Activated naive CD4-positive, alpha-beta T cell treated with anti-CD3 and anti-CD28 coated beads, Interleukin-2, amount 50 U/mL, for 72 hours (primary cell): ENCODE data around the gene HNF1A. TPM values are rescaled to one million over a fixed set of nuclear protein-coding genes. Genes with fewer than 3 reads are reported as not detected.
"Not testable (repeated sequence)": the region's sequence is repeated elsewhere in the genome, so short reads cannot be mapped to it uniquely, and the experiment has no call there.

Experiments
- ATAC-seq, 2 donors: fragments of 150-1000 bp; cut with Tn5 transposase; 2 replicates each; pipeline ENCODE4 v1.10.0; 2021; ENCODE audit warnings: mild to moderate bottlenecking in 2 of 2, moderate library complexity in 2 of 2
- DNase-seq, 2 donors: peaks; one replicate each; pipeline ENCODE4 v3.0.0; 2021 to 2022; ENCODE audit warnings: low spot score in 2 of 2
- H3K27ac Mint-ChIP-seq, 2 donors: one replicate each; pipeline ENCODE4 v1.8.0; 2022; ENCODE audit warnings: mild to moderate bottlenecking in 2 of 2, mixed read lengths in 2 of 2
- H3K36me3 Mint-ChIP-seq, 2 donors: one replicate each; pipeline ENCODE4 v1.8.0; 2022; ENCODE audit warnings: mixed read lengths in 2 of 2
- H3K9me3 Mint-ChIP-seq, 2 donors: one replicate each; pipeline ENCODE4 v1.8.0; 2022; ENCODE audit warnings: mixed read lengths in 2 of 2
- total RNA-seq, 2 donors: library from RNA; stranded (reverse); gene quantifications; one replicate each; pipeline ENCODE4 v1.2.3, GENCODE V29; 2022

HNF1A gene, protein sequence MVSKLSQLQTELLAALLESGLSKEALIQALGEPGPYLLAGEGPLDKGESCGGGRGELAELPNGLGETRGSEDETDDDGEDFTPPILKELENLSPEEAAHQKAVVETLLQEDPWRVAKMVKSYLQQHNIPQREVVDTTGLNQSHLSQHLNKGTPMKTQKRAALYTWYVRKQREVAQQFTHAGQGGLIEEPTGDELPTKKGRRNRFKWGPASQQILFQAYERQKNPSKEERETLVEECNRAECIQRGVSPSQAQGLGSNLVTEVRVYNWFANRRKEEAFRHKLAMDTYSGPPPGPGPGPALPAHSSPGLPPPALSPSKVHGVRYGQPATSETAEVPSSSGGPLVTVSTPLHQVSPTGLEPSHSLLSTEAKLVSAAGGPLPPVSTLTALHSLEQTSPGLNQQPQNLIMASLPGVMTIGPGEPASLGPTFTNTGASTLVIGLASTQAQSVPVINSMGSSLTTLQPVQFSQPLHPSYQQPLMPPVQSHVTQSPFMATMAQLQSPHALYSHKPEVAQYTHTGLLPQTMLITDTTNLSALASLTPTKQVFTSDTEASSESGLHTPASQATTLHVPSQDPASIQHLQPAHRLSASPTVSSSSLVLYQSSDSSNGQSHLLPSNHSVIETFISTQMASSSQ
- not detected for total RNA-seq

DNA sequence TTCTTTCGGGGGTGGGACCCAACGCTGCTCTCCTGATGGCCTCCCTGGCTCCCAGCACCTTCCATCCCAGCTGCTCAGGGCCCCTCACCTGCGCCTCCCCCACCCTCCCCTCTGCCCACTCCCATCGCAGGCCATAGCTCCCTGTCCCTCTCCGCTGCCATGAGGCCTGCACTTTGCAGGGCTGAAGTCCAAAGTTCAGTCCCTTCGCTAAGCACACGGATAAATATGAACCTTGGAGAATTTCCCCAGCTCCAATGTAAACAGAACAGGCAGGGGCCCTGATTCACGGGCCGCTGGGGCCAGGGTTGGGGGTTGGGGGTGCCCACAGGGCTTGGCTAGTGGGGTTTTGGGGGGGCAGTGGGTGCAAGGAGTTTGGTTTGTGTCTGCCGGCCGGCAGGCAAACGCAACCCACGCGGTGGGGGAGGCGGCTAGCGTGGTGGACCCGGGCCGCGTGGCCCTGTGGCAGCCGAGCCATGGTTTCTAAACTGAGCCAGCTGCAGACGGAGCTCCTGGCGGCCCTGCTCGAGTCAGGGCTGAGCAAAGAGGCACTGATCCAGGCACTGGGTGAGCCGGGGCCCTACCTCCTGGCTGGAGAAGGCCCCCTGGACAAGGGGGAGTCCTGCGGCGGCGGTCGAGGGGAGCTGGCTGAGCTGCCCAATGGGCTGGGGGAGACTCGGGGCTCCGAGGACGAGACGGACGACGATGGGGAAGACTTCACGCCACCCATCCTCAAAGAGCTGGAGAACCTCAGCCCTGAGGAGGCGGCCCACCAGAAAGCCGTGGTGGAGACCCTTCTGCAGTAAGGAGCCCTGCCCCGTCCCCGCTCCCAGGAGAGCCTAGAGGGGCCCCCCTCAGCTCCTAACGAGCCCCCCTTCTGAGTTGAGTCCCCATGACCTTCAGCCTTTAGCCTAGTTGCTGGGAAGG lies at the start of gene HNF1A:
HNF1A (plus strand) TSS at position 248 of the 924 bp plus-strand sequence; CDS start at position 474, 226 bp downstream.
- no peak for DNase-seq
- ATAC-seq, result no peak
- H3K36me3 Mint-ChIP-seq, result no peaks in the 10 kb centered on the region
- no peaks in the 10 kb centered on the region for H3K9me3 Mint-ChIP-seq
- H3K27ac Mint-ChIP-seq, result peak within 1 kb of the TSS in 1 of 2 donors; percentile 36

DNA sequence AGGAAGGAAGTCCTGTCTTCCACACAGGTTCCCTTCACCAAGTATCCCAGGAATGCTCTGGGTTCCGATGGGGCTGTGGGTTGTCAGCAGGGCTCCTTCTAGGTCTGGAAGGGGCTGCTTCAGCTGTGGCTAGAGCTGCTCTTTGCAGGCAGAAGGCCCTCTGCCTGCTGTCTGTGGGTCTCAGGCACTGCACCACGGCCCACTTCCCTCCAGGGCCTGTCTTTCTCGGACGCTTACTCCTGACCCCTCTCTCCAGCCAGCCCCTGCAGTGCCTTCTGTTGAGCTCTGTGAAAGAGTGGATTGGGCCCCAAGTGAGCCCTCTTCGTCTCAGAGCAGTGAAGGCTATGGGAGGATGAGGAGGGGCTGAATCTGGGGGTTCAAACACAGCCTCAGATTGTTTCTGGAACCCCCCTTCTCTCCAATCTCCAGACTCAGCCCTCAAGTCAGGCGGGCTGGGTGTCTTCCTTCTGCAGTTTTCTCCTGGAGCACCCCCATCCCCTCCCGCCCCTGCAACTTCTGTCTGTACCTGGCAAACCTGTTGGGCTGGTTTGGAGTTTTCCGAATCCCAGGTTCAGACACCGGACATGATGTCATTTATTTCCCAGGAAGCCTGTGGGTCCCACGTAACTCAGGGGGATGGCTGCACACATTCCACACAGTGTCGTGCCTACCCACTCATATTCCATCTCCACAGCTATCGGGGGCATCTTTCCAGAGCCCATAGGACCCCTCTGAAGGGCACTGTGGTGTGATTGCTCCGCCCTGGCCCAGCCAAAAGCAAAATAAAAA lies 49.3 kb upstream of the HNF1A start:
- no peak for DNase-seq
- Mint-ChIP-seq H3K36me3 (no peaks in the 10 kb centered on the region), H3K9me3 (no peaks in the 10 kb centered on the region), H3K27ac (no peak overlapping the region)
- ATAC-seq, result peak; percentile 64 to 74

DNA sequence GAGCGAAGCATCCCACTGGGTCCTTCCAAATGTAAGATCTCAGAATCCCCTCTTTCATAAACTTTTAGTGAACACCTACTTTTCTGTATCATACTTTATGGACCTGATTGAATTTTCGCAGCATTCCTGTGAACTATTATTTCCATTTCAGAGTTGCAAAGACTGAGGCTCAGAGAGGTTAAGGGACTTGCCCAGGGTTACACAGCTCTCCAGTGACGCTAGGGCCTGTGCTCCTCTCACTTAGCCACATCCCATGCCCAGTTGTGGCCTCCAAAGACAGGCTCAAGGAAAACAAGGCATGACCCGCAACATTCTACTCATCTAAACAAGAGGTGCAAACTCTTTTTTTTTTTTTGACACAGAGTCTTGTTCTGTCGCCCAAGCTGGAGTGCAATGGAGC lies 48.3 kb upstream of the HNF1A start:
- Mint-ChIP-seq H3K9me3 (no peaks in the 10 kb centered on the region), H3K36me3 (no peaks in the 10 kb centered on the region), H3K27ac (no peak overlapping the region)
- DNase-seq, result no peak
- no peak for ATAC-seq

DNA sequence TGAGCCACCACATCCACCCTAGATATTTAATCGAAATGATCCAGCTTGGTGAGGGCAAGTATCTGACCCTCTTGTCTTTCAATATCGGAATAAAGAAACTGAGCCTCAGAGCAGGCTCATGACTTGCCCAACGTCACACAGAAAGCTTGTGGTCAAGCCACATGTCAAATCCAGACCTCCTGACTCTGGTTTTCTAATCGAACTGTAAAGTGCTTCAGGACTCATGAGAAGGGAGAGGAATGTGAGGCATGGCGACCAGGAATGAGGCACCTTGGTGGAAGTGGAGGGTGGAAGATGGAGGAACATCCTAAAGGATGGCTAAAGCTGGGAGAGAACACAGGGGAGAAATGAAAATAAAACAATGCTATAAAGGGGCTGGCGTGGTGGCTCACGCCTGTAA lies 46.3 kb upstream of the HNF1A start:
- no peaks in the 10 kb centered on the region for H3K36me3 Mint-ChIP-seq
- no peak for ATAC-seq
- H3K27ac Mint-ChIP-seq, result peak overlapping the region in 1 of 2 donors; percentile 3
- DNase-seq, result no peak
- no peaks in the 10 kb centered on the region for H3K9me3 Mint-ChIP-seq

DNA sequence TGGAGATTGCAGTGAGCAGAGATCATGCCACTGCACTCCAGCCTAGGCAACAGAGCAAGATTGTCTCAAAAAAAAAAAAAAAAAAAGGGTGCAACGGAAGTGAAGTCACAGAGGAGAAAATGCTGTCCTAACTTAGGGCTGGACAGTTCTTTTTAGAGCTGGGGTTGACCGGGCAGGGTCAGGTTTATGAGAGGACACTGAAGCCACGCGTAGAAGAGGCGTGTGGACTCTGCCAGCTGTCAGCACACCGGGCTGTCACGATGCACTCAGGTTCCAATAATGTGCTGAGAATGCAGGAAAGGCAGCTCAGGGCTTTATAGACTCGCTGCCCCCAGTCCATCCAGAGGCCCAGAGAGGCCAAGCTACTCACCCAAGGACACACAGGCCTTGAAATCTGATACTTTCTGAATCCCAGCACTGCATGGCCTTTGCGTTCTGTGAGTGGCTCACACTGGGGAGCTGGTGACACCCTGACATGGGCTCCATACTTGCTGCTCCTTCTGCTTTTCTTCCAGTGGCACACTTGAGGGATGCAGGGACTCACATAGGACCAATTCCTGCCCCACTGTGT lies 45.3 kb upstream of the HNF1A start:
- Mint-ChIP-seq H3K27ac (no peak overlapping the region), H3K9me3 (no peaks in the 10 kb centered on the region), H3K36me3 (no peaks in the 10 kb centered on the region)
- ATAC-seq (no peak), DNase-seq (no peak)

DNA sequence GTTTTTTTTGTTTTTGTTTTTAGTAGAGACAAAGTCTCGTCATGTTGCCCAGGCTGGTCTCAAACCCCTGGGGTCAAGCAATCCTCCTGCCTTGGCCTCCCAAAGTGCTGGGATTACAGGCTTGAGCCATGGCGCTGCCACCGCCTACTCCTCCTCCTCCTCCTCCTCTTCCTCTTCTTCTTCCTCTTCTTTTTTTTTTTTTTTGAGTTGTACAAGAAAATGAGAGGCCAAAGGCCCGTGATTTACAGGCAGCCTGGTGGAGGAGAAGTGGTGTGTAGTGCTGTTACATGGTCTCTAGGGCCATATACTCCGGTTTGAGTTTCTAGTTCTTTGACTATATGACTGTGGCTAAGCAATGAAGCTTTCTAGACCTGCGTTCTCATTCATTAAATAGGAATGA lies 44.6 kb upstream of the HNF1A start:
- no peak overlapping the region for H3K27ac Mint-ChIP-seq
- no peak for ATAC-seq
- no peak for DNase-seq
- H3K36me3 Mint-ChIP-seq, result no peaks in the 10 kb centered on the region
- H3K9me3 Mint-ChIP-seq, result no peaks in the 10 kb centered on the region

DNA sequence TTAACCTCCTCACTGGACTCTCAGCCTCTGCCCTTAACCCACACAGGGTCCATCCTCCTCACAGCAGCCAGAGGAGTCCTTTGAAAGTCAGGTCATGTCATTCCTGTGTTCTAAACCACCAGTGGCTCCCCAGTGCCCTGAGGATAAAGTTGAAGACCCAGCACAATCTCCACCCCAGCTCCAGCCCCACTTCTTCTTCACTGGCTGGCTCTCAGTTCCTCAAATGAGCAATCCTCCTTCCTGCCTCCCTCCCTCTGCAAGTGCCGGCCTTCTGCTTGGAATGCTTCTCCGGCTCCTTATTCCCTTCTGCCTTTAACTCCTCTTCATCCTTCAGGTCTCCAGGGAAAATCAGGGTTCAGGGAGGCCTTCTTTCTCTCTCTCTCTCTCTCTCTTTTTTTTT lies 42.1 kb upstream of the HNF1A start:
- no peak for DNase-seq
- H3K9me3 Mint-ChIP-seq, result no peaks in the 10 kb centered on the region
- no peaks in the 10 kb centered on the region for H3K36me3 Mint-ChIP-seq
- no peak for ATAC-seq
- peak overlapping the region in 1 of 2 donors; percentile 77 for H3K27ac Mint-ChIP-seq

DNA sequence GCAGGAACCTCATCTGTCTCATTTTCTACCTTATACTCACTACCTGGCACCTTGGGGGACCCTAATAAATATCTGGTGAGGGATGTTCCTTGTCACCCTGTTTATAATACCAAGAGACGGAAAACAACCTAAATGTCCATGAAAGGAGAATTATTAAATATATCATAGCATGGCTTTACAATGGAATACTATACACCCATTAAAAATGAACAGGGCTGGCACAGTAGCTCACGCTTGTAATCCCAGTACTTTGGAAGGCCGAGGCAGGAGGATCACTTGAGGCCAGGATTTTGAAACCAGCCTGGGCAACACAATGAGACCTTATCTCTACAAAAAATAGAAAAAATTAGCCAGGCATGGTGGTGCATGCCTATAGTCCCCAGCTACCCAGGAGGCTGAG lies 39.8 kb upstream of the HNF1A start:
- Mint-ChIP-seq H3K9me3 (no peaks in the 10 kb centered on the region), H3K36me3 (no peaks in the 10 kb centered on the region), H3K27ac (no peak overlapping the region)
- DNase-seq, result no peak
- ATAC-seq, result no peak

DNA sequence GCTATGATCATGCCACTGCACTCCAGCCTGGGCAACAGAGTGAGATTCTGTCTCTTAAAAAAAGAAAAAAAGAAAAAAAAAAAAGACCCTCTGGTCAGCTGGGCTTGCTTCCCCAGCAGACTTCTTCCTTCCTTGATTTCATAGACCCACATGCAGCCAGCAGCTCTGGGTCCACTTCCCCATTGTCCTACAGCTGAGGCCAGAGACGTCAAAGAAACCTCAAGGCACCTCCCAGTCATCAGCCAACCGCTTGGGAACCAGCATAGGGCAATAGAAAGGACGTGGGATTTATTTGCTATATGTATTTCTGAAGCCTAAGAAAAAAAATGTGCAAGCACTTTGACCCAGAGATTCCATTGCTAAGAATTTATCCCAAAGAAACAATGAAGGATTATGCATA lies 38.8 kb upstream of the HNF1A start:
- no peak for DNase-seq
- Mint-ChIP-seq H3K36me3 (no peaks in the 10 kb centered on the region), H3K9me3 (no peaks in the 10 kb centered on the region), H3K27ac (no peak overlapping the region)
- no peak for ATAC-seq

DNA sequence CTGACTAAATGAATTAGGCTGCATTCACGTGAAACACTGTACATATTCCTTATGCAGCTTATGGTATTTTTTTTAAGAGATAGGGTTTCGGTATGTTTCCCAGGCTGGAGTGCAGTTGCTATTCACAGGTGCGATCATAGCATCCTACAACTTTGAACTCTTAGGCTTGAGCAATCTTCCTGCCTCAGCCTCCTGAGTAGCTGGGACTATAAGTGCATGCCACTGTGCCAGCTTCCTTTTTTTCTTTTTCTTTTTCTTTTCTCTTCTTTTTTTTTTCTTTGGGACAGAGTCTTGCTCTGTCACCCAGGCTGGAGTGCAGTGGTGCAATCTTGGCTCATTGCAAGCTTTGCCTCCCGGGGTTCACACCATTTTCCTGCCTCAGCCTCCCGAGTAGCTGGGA lies 38.3 kb upstream of the HNF1A start:
- Mint-ChIP-seq H3K9me3 (no peaks in the 10 kb centered on the region), H3K27ac (no peak overlapping the region), H3K36me3 (no peaks in the 10 kb centered on the region)
- DNase-seq, result no peak
- ATAC-seq, result no peak

DNA sequence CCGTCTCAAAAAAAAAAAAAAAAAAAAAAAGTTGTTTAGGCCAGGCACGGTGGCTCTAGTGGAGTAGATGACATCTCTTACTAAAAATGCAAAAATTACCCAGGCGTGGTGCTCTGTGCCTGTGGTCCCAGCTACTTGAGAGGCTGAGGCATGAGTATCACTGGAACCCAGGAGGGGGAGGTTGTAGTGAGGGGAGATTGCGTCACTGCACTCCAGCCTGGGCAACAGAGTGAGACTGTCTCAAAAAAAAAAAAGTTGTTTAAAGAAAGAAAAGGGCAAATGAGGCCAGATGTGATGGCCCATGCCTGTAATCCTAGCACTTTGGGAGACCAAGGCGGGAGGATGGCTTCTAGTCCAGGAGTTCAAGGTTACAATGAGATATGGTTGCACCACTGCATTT lies 37.5 kb upstream of the HNF1A start:
- no peak for DNase-seq
- H3K27ac Mint-ChIP-seq, result no peak overlapping the region
- H3K36me3 Mint-ChIP-seq, result no peaks in the 10 kb centered on the region
- H3K9me3 Mint-ChIP-seq, result no peaks in the 10 kb centered on the region
- no peak for ATAC-seq

DNA sequence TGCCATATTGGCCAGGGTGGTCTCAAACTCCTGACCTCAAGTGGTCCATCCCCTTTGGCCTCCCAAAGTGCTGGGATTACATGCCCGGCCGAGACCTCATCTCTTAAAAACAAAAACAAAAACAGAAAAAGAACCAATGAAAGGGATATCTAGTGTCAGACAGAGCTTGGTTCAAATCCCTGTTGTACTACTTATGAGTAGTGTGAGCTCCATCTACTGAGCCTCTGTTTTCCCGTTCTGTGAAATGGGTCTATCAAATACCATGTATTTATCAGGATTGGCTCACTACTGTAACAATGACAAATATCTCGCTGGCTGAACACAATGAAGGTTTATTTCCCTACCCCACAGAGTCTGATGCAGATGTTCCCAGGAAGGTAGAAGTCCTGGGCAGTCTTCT lies 36.9 kb upstream of the HNF1A start:
- no peak for DNase-seq
- no peaks in the 10 kb centered on the region for H3K36me3 Mint-ChIP-seq

DNA sequence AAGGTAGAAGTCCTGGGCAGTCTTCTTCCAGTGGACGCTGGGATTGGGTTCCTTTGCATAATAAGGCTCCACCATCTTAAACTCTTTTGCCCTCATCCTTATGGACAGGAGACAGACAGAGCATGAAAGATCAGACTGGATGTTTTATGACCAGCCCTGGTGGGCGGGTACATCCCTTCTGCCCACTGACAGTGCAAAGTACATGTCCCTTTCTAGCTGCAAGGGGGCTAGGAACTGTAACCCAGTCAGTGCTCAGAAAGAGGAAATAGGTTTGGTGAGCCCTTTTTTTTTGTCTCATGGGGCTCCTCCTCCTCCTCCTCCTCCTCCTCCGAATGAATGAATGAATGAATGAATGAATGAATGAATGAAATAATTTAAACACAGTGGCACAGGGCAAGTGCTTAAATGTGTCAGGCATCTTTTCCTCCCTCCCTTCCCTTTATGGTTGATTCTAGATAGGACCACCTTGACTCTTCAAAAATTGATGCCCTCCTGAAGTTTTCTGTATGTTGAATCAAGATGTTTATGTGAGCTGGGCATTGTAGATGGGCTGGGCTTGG lies 36.4 kb upstream of the HNF1A start:
- ATAC-seq, result no peak
- H3K36me3 Mint-ChIP-seq, result no peaks in the 10 kb centered on the region
- no peak for DNase-seq
- no peak overlapping the region for H3K27ac Mint-ChIP-seq
- H3K9me3 Mint-ChIP-seq, result no peaks in the 10 kb centered on the region

More for the DNA sequence above, 36.9 kb upstream of the HNF1A start:
- H3K9me3 Mint-ChIP-seq, result no peaks in the 10 kb centered on the region
- no peak for ATAC-seq
- no peak overlapping the region for H3K27ac Mint-ChIP-seq

DNA sequence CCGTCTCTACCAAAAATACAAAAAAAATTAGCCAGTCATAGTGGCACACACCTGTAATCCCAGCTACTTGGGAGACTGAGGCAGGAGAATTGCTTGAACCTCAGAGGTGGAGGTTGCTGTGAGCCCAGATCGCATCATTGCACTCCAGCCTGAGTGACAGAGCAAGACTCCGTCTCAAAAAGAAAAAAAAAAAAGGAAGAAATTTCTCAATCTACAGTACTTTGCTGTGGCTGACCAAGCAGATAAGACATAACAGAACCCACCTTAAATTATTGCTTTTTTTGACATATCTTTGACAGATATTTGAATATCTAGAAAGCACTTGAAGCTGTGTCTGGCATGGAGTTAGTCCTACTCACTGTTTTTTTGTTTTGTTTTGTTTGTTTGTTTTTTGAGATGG lies 34.9 kb upstream of the HNF1A start:
- no peaks in the 10 kb centered on the region for H3K36me3 Mint-ChIP-seq
- no peak for DNase-seq
- ATAC-seq, result no peak
- H3K27ac Mint-ChIP-seq, result no peak overlapping the region
- no peaks in the 10 kb centered on the region for H3K9me3 Mint-ChIP-seq

DNA sequence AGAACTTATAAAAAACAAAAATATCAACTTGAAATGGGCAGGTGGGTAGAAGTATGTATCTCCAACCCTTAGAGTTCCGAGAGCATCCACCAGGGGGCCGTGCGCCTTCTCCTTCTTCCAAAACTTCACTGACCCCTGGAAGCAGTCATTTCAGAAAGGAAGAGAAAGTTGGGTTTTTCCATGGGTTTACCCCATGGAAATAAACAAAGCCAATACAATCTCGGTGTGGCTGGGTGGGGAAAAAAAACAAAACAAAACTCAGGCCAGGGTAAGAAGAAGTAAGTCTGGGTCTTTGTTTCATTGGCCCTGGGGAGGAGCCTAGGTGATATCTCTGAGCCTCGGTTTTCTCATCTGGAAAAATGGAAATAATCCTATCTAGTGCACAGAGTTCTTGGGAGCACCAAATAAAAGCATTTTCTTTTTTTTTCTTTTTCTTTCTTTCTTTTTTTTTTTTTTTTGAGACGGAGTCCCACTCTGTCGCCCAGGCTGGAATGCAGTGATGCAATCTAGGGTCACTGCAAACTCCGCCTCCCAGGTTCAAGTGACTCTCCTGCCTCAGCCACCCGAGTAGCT lies 33.6 kb upstream of the HNF1A start:
- ATAC-seq (peak; percentile 73 to 89), DNase-seq (peak; percentile 67 to 75)
- Mint-ChIP-seq H3K27ac (peak overlapping the region in 1 of 2 donors; percentile 6), H3K36me3 (no peaks in the 10 kb centered on the region), H3K9me3 (no peaks in the 10 kb centered on the region)

DNA sequence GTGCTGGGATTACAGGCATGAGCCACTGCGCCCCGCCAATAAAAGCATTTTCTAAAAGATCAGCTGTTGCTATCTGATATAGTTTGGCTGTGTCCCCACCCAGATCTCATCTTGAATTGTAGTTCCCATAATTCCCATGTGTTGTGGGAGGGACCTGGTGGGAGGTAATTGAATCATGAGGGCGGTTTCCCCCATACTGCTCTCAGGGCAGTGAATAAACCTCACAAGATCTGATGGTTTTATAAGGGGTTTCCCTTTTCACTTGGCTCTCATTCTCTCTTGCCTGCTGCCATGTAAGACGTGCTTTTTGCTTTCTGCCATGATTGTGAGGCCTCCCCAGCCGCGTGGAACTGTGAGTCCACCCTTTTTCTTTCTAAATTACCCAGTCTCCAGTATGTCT lies 32.8 kb upstream of the HNF1A start:
- DNase-seq, H3K36me3 Mint-ChIP-seq, H3K9me3 Mint-ChIP-seq, ATAC-seq, H3K27ac Mint-ChIP-seq: not testable (repeated sequence)
